Stimulated activated CD4-positive, alpha-beta T cell treated with anti-CD3 and anti-CD28 coated beads, Interleukin-2, amount 100 ng/mL, for 4 hours (primary cell): ENCODE data around the gene GGCT.

Source experiments
- DNase-seq: peaks from one replicate; pipeline ENCODE4 v3.0.0-alpha.2; 2020; ENCODE audit warnings: low read depth

GGCT gene

DNA sequence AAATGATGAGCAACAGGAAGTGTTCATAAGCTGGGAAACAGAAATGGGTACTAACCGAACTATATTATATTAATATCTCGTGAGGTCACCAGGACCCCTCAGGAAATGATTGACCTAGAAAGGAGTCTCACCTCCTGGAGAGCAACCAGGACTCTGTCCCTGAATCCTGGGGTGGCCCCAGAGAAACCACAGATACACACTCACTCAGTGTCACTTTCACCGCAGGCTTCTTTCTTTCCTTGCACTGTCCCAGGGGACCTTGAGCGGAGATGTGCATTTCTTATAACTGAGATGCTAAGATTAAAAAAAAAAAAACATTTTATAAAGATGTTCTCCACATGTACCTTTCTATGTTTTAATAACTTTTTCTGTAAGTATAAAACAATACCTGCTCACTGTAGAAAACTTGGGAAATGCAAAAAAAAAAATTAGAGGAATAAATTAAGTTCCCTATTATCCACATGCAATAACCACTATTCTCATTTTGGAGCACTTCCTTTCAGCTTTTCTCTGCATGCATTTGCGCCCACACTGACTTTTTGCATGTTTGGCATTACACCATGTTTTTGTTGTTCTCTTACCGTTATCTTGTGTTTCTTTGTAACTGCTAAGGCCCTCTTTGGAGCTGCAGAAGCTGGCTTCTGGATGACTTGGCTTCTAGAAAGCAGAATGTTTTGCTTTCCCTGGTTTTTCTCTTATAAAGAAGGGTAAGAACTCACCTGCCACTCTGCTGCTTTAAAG lies 41.1 kb downstream of the GGCT start:
- DNase-seq, result no peak

DNA sequence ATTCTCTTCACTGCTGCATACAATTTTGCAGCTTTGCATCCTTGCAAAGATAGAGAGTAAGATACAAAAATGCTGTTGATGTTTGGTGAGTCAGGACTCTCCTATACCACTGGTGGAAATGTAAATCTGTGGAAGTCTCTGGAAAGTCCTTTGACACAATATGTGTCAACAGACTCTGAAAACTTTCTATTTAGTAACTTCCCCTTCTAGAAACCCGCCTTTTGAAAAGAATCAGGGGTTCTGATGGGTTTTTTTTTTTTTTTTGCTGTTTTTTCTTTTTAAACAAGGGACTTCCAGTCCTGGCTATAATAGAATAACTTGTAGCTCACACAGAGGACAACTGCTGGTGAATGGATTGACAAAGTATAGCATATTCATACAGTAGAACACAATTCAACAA lies 42.5 kb downstream of the GGCT start:
- DNase-seq, result no peak

GRCh38 chr7:30460246-30460633 lies 44.4 kb downstream of the GGCT start:
- DNase-seq, result no peak

GRCh38 chr7:30459591-30460245 lies 44.9 kb downstream of the GGCT start:
- DNase-seq, result no peak

DNA sequence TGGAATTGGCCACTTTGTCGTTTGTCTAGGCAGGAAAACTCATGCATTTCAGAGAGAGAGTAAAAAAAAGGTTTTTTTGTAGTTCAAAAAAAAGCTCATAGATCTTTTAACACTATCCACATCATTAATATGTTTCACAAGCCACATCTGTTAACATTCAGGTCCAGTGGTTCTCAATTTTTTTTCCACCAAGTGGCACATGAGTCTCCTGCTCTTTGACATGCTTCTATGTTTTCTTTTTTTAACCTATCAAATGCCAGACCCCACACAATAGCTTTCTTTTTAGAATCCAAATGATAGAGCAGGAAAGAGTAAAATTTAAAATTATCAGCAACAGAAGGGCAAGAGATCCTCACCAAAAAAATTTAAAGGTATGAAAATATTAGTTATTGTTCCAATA lies 46.3 kb downstream of the GGCT start:
- DNase-seq, result no peak

- DNase-seq, result no peak
Observed at GRCh38 chr7:30453921-30454320, 50.7 kb downstream of the GGCT start.

- DNase-seq, result no peak
Observed at GRCh38 chr7:30453016-30453415, 51.6 kb downstream of the GGCT start.

DNA sequence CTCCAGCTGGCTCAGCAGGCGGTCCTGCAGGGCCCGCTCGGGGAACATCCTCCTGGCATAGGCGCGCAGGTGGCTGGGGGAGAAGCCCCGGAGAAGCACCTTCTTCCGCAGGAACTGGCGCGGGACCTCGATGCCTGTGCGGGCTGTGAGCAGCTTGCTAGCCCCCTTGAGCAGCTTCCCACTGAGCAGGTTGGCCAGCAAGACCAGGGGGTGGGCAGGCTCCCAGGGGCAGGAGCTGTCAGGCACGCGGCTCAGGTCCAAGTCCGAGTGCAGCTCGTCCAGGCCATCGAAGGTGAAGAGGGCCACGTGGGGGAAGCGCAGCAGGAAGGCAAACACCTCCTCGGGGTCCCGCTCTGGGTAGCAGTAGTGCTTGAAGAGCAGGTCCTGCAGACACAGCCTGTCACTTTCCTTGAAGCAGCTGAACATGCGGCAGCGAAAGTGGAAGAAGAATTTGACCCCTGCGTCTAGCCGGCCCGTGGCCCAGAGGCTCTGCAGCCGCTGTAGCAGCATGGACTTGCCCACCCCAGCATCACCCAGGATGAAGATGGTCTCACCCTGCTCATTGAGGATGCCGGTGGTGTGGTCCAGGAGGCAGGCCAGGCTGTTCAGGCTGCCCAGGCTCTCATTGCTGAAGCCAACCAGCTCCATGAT lies 52.2 kb downstream of the GGCT start:
- no peak for DNase-seq

DNA sequence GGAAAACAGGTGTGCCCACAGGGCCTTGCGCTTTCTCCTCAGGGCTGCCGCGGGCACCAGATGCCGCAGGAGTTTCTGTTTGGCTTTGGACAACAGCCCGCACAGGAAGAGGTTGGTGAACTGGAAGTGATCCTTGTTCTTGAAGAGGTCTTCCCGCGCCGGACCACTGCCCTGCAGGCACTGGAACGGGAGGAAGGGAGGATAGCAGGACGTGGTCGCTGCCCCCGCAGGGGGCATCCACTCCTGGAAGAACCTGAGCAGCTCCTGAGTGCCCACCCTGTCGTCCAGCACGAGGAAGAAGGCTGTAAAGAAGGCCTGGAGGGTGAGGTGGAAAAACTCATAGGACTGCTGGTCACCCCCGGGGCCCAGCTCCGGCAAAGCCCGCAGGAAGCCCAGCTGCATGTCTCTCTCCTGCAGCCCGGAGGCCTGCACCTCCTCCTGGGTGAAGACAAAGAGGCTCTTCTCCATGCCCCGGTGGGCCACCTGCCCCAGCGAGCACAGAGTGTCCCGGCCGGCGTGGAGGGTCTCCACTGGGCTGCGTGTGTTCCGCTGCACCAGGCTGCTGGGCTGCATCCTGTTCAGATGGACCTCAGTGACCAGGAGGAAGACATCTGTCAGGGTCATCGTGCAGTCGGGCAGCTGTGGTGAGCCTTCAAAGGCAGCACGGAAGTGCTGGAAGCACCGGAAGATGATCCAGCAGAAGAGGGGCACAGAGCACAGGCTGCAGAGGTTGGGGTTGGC lies 52.9 kb downstream of the GGCT start:
- no peak for DNase-seq

- DNase-seq, result no peak
Observed at GRCh38 chr7:30450983-30451497, 53.6 kb downstream of the GGCT start.

- no peak for DNase-seq
Observed at GRCh38 chr7:30450240-30450982, 54.2 kb downstream of the GGCT start.

DNA sequence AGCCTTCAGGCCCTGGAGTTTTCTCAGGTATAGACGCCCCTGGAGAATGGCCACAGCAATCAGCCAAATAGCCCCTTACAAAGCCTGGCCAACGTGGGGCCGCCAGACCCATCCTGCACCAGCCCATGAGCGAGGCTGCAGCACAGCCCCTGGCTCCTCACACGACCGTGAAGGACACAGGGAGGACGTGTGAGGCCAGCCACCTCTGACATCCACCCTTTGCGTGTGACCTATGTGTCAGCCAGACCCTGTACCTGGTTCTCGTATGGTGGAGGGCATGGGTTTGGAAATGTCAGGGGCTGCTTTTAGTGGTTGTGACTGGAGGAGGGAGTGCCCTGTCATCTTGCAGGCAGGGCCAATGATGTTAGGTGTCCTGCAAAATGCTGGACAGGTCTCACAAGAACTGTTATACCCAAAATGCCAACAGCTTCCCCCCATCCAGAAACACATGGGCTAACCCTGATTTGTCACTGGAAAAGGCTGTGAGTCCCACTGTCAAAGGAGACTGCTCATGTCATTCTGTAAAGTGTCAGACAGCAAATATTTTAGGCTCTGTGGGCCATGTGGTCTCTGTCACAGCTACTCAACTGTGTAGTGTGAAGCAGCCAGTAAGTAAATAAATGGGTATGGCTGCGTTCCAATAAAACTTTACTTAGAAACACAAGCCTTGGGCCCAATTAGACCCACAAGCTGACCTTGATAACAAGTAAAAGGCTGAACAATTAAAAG lies 56.0 kb downstream of the GGCT start:
- no peak for DNase-seq

GRCh38 chr7:30447466-30447865 lies 57.2 kb downstream of the GGCT start:
- no peak for DNase-seq
